GM21447 (cell line): ENCODE data around the gene LAMA2.

Experiments used
- ATAC-seq: cut with Tn5 transposase; IDR thresholded peaks from one replicate; pipeline ENCODE4 v1.9.1; 2021; ENCODE audit not compliant: unreplicated experiment

Gene LAMA2

GRCh38 chr6:129350278-129350677 is 467.3 kb downstream of the LAMA2 start:
- no peak for ATAC-seq

GRCh38 chr6:129351807-129352206 is 468.9 kb downstream of the LAMA2 start:
- no peak for ATAC-seq

DNA sequence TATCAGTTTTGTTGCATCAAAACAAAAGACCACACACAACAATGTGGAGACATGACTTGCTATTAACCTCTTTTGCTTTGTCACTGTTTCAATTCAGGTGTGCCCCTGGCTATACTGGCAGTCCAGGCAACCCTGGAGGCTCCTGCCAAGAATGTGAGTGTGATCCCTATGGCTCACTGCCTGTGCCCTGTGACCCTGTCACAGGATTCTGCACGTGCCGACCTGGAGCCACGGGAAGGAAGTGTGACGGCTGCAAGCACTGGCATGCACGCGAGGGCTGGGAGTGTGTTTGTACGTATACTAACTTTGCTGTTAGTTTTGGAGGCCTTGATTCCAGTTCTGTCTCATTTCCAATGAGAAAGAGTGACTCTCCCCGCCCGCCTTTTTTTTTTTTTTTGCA is 470.1 kb downstream of the LAMA2 start:
- ATAC-seq = no peak

DNA sequence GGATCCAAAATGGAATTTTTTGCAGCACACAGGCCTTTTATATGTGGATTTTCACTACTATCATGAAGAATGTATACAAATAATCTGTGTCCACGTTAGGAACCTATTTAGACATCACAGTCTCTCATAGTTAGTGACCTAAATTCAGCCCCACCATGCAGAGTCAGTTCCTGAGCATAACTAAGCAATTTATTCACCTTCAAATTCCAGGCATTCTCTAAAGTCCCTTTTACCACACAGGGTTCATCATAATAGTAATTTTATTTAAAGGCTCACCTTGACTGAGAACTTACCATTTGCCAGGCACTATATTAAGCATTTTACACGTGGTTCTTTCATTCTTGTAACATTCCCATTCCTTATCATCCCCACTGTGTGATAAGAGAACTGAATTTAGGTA is 473.2 kb downstream of the LAMA2 start:
- ATAC-seq = no peak

- no peak for ATAC-seq
Measured at GRCh38 chr6:129359811-129360681, 477.1 kb downstream of the LAMA2 start.

DNA sequence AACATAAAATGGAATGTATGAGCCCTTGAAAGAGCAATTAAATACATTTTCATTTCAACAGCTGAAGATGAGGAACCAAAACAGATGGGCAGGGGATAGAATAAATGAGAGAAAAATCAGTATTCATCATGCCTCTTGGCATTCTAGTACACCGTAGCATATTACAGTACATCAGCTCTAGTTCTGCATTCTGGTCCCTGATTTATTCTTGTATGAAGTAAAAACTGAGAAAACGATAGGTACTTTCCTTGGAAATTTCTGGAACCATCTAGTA is 477.7 kb downstream of the LAMA2 start:
- no peak for ATAC-seq

DNA sequence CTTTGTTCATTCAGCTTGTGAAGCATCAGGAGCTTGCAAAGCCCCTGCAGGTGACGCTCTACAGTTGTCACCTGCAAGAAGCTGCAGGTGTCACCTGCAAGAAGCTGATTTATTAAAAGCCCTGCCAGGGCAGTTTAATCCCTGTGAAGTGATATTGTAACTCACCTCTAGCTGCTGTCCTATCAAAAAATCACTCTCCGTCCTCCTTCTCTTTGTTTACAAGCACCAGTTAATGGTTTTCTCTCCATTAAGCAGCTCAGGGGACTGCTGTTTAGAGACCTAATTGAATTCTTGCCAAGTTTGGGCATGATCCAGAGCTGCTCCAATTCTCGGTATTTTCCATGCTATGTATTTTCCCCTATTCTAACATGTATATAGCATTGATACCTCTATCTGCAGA is 481.1 kb downstream of the LAMA2 start:
- no peak for ATAC-seq

GRCh38 chr6:129364767-129365166 is 481.8 kb downstream of the LAMA2 start:
- no peak for ATAC-seq

- ATAC-seq = no peak
Measured at GRCh38 chr6:129368076-129368475, 485.1 kb downstream of the LAMA2 start.

- ATAC-seq = no peak
Measured at GRCh38 chr6:129368970-129369369, 486.0 kb downstream of the LAMA2 start.

GRCh38 chr6:129369737-129370136 is 486.8 kb downstream of the LAMA2 start:
- no peak for ATAC-seq

GRCh38 chr6:129370268-129370916 is 487.5 kb downstream of the LAMA2 start:
- no peak for ATAC-seq

GRCh38 chr6:129381885-129382284 is 498.9 kb downstream of the LAMA2 start:
- ATAC-seq = no peak

DNA sequence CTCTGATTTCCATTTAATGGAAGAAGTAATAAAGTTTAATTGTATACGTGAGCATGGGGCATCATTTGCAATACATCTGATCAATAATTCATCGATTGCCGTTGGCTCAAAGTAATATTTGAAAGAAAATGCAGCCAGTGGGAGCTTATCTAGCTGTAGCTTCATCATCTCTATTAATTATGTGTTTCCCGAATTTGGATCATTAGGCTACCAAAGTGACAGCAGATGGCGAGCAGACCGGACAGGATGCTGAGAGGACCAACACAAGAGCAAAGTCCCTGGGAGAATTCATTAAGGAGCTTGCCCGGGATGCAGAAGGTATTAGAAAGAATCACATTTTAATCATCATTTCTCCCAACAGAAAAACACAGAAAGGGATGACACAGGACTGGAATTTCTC is 500.0 kb downstream of the LAMA2 start:
- ATAC-seq = no peak

DNA sequence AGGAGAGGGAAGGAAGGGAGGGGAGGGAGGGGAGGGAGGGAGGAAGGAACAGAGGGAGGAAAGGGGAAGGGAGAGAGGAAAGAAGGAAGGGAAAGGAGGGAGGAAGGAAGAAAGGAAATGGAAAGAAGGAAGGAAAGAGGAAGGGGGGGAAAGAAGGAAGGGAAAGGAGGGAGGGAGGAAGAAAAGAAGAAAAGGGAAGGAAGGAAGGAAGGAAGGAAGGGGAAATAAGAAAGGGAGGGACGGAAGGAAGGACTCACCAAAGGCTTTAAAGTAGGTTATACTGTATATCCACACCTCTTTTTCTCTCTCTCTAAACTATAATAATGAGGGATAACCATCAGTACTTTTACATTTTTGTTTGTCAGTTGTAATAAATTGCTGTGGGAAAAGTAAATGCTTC is 502.2 kb downstream of the LAMA2 start:
- ATAC-seq = no peak

GRCh38 chr6:129390900-129391299 is 508.0 kb downstream of the LAMA2 start:
- no peak for ATAC-seq

GRCh38 chr6:129393654-129394053 is 510.7 kb downstream of the LAMA2 start:
- ATAC-seq = peak; percentile 52

- ATAC-seq = no peak
Measured at GRCh38 chr6:129398764-129399163, 515.8 kb downstream of the LAMA2 start.

DNA sequence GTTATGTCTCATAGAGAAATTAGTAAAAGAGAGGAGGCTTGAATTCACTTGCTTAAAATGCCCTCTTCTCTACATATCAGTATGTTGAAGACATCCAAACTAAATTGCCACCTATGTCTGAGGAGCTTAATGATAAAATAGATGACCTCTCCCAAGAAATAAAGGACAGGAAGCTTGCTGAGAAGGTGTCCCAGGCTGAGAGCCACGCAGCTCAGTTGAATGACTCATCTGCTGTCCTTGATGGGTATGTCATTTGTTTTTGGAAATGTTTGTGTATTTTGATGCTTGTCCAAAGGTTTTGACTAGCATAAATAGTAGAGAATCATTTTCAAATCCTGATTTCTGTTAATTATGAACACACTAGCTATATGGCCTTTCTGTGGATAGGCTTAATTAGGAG is 519.3 kb downstream of the LAMA2 start:
- no peak for ATAC-seq

GRCh38 chr6:129411092-129411491 is 528.2 kb downstream of the LAMA2 start:
- no peak for ATAC-seq

DNA sequence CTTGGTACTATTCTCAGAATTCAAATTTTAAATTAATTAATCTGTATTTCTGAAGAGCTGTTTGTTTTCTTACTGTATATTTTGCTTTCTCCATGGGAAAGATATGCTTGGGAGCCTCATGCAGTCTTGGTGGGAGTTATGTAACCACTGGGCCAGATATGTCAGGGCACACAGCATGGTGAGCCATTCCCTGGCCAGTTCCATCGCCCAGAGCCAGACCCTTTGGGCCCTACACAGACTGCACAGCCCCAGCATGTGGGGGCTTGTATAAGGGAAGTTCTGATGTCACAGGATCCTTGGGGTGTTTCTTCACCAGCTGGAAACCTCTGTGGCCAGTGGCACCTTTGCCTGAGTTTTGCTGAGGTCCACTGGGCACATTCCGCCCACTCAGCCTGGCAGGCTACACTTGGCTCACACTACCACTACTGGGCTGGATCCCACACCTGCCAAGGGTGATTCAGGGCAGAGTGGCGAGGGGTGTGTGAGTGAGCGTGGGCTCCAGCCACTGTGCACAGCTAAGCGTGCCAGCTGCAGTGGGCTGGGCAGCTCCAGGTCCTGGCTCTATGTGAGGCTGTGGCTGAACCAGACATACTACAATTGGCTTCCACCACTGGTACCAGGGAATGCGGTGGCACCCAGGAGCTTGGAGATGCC is 533.5 kb downstream of the LAMA2 start:
- ATAC-seq = no peak

DNA sequence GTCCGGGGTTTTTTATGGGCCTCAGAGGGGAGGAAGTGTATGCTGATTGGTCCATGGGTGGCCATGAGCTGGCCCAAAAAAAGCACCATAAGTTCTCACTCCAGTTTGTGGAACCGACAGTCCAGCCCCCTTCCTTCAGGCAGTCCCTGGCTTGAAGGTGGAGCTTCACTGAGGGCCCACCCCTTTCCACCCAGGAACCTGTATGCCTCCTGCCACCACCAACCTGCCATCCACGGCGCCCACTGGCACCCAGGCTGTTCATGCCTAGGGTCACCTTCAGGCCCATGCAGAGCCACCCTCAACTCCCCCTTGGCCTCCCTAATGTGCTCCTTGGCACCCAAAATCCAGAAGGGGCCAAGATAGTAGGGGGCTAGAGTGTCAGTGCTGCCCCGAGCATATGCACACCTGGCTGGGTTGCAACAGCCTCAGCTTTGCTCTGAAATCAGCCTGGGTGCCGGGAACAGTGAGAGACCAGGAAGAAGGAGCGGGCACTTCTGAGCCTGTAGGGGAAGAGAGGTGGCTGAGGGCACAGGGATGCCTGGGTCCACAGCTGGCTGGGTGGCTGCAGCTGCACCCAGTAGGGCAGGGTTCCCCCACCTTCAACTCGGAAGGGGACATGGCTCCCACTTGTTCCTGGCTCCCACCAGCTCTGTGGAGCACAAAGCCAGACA is 534.6 kb downstream of the LAMA2 start:
- ATAC-seq = no peak
